AG04449 (cell line): ENCODE results near the gene ACAD11.

ENCODE experiments used
- CTCF ChIA-PET: fragments of 350-600 bp; formaldehyde crosslinking; extraction: SDS; loops from one replicate; lab custom pipeline; 2021; ENCODE audit warnings: antibody characterized with exemption; lab: Yijun Ruan, JAX
- POLR2A ChIA-PET: fragments of 400-600, 350-600 bp; formaldehyde crosslinking; extraction: SDS; loops from one replicate; lab custom pipeline; 2020; ENCODE audit warnings: antibody characterized with exemption, inconsistent platforms; lab: Yijun Ruan, JAX
- DNase-seq: peaks from one replicate; pipeline ENCODE4 v3.0.0-alpha.2; 2010; ENCODE audit warnings: low read depth, low spot score
- H3K4me3 ChIP-seq: 2 replicates; pipeline ENCODE4 v1.5.1; 2011; ENCODE audit warnings: low read depth, mild to moderate bottlenecking, control low read depth, low read length
- TF ChIP-seq, protein P1 (sequence below): IDR thresholded peaks from one replicate; pipeline ENCODE4 v1.5.1; 2011; ENCODE audit warnings: mild to moderate bottlenecking, moderate library complexity, low read length, control low read depth, inconsistent platforms; ENCODE audit not compliant: insufficient read depth; ENCODE audit errors: missing control alignments

Gene ACAD11

DNA sequence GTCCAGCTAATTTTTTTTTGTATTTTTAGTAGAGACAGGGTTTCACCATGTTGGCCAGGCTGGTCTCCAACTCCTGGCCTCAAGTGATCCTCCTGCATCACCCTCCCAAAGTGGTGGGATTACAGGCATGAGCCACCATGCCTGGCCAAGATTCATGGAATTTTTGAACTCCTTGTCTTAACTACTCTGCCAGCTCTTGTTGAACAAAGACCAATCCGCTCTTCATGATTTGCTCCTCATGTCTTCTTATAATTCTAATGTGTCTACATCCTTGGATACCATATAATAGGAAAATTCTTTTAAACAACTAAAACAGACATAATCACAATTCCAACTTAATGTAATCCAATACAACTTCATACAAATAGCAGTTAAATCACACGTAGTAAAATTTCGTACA is 21.8 kb upstream of the ACAD11 start:
- TF ChIP-seq, protein P1, sequence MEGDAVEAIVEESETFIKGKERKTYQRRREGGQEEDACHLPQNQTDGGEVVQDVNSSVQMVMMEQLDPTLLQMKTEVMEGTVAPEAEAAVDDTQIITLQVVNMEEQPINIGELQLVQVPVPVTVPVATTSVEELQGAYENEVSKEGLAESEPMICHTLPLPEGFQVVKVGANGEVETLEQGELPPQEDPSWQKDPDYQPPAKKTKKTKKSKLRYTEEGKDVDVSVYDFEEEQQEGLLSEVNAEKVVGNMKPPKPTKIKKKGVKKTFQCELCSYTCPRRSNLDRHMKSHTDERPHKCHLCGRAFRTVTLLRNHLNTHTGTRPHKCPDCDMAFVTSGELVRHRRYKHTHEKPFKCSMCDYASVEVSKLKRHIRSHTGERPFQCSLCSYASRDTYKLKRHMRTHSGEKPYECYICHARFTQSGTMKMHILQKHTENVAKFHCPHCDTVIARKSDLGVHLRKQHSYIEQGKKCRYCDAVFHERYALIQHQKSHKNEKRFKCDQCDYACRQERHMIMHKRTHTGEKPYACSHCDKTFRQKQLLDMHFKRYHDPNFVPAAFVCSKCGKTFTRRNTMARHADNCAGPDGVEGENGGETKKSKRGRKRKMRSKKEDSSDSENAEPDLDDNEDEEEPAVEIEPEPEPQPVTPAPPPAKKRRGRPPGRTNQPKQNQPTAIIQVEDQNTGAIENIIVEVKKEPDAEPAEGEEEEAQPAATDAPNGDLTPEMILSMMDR = no peak
- DNase-seq = no peak
- ChIA-PET POLR2A (no interaction called here), CTCF (interaction anchor here (1.4 kb wide), 1 partner anchor 22 kb away, joined by 4 read pairs; the partner anchor contains the start of gene ACAD11)
- no peak overlapping the region for H3K4me3 ChIP-seq

DNA sequence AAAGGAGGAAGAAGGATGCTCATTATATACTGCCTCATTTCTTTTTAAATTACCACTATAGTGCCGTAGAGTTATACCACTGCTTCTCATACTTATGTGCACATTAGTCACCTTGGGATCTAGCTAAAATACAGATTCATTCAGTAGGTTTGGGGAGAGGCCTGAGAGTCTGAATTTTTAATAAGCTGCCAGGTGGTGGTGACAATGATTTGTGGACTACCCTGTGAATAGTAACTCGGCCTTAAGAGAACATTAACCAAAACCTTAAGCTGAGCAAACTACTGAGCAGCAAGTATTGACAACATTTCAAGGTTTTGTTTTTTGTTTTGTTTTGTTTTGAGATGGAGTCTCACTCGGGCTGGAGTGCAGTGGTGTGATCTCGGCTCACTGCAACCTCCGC is 20.3 kb upstream of the ACAD11 start:
- H3K4me3 ChIP-seq = no peak overlapping the region
- ChIA-PET POLR2A (no interaction called here), CTCF (interaction anchor here (1.3 to 2.5 kb wide), 2 partner anchors 19 to 144 kb away, joined by 5 to 10 read pairs; partner anchors contain the start of gene UBA5)
- TF ChIP-seq, protein P1 = no peak
- no peak for DNase-seq

DNA sequence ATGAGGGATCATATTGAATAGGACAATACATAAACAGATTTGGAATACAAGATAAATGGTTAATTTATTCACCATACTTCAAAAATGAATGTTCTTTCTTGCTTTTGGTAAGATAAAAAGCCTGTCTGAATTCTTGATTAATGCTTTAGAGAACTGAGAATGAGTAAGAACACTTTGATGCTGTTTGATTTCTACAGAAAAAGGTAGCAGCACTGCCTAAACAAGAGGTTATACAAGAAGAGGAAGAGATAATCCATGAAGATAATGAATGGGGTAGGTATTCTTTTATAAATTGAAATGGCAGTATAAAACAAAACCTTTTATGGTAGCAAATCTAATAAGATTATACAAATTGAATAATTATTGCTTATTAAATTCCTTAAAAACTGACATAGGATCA is 15.8 kb upstream of the ACAD11 start:
- ChIA-PET POLR2A (no interaction called here), CTCF (no interaction called here)
- no peak overlapping the region for H3K4me3 ChIP-seq
- no peak for DNase-seq
- TF ChIP-seq, protein P1 = no peak

DNA sequence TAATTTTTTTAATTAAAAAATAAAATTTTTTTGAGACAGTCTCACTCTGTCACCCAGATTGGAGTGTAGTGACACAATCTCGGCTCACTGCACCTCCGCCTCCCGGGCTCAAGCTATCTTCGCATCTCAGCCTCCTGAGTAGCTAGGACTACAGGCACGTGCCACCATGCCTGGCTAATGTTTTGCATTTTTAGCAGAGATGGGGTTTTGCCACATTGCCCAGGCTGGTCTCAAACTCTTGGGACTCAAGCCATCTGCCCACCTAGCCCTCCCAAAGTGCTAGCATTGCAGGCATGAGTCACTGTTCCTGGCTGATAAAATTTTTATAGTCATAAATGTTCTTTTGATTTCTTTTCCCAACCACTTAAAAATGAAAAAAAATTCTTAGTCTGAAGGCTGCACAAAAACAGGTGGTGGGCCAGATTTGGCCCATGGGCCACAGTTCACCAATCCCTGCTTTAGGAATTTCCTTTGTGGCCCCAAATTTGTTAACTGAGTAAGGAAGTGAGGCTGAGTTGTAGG is 9.7 kb upstream of the ACAD11 start:
- TF ChIP-seq, protein P1 = no peak
- DNase-seq = no peak
- CTCF ChIA-PET = interaction anchor here (0.8 to 1.3 kb wide), 2 partner anchors 7 to 9 kb away, joined by 3 to 4 read pairs; no protein-coding TSS in a partner anchor
- POLR2A ChIA-PET = no interaction called here
- H3K4me3 ChIP-seq = no peak overlapping the region

DNA sequence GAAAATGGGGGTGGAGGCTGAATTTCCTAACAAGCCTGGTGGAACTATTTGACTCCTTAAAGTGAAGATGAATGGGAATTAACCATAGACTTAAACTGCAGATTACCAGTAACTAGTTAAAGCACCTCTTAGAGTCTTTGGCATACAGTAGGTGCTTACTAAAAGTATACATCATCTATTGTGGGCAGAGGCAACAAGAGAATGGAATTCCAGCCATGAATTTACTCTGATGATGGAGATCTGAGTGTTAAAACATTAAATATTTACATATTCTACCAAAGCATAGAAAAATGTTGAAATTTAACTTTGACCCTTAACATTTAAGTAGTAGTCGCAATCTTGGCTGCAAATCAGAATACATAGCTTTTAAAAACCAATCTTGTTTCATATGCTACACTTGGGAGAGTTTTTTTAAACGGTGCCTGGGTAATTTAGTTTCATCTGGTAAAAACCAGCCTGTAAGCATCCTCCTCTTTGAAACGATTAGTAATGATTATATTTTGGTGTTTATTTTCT is 5.7 kb upstream of the ACAD11 start:
- H3K4me3 ChIP-seq = no peak overlapping the region
- DNase-seq = no peak
- ChIA-PET CTCF (no interaction called here), POLR2A (no interaction called here)
- TF ChIP-seq, protein P1 = no peak

DNA sequence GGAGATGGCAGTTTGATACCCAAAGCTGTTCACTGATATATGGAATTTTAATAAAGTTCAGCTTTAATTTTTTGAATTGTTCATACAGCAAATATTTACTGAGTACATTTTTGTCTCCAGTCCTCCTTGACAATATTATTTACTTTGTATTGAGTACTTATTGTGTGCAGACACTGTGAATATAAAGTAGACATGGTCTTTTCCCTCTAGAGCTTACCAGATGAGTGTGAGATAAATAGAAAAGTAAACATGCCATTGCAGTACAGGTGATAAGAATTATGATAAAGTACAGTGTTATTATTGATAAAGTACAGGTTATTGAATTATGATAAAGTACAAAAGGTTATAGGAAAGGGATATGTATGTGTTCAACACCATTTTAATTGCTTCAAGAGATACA is 2.6 kb upstream of the ACAD11 start:
- no peak overlapping the region; the same call in 1 of the 2 replicates for H3K4me3 ChIP-seq
- CTCF ChIA-PET = interaction anchor here (1.2 to 5.4 kb wide), 3 partner anchors 8 to 126 kb away, joined by 3 to 58 read pairs (median 39); no protein-coding TSS in a partner anchor
- no peak for DNase-seq
- TF ChIP-seq, protein P1 = no peak
- POLR2A ChIA-PET = no interaction called here
